Prostate gland (tissue), 2 donors: ENCODE measurements around the gene RAD51B.

Source experiments
- POLR2A ChIP-seq: fragments of 450-650 bp; IDR thresholded peaks from one replicate; pipeline ENCODE4 v1.6.1; 2016; ENCODE audit warnings: antibody characterized with exemption, mild to moderate bottlenecking
- POLR2AphosphoS5 ChIP-seq: sonication (generic); formaldehyde crosslinking; IDR thresholded peaks from one replicate; pipeline ENCODE4 v1.6.1; 2017; ENCODE audit warnings: antibody characterized with exemption
- TF ChIP-seq, protein P1 (sequence below), 4 experiments: fragments of 200-600 bp in 2 of 4; fragments of 450-650 bp in 2 of 4; sonication (generic) in 2 of 4; IDR thresholded peaks; 1 replicate in 3 of 4; 2 replicates in 1 of 4; pipeline ENCODE4 v1.5.1; 2016 to 2019; ENCODE audit warnings: antibody characterized with exemption in 4 of 4, mild to moderate bottlenecking in 2 of 4, moderate library complexity in 2 of 4

DNA sequence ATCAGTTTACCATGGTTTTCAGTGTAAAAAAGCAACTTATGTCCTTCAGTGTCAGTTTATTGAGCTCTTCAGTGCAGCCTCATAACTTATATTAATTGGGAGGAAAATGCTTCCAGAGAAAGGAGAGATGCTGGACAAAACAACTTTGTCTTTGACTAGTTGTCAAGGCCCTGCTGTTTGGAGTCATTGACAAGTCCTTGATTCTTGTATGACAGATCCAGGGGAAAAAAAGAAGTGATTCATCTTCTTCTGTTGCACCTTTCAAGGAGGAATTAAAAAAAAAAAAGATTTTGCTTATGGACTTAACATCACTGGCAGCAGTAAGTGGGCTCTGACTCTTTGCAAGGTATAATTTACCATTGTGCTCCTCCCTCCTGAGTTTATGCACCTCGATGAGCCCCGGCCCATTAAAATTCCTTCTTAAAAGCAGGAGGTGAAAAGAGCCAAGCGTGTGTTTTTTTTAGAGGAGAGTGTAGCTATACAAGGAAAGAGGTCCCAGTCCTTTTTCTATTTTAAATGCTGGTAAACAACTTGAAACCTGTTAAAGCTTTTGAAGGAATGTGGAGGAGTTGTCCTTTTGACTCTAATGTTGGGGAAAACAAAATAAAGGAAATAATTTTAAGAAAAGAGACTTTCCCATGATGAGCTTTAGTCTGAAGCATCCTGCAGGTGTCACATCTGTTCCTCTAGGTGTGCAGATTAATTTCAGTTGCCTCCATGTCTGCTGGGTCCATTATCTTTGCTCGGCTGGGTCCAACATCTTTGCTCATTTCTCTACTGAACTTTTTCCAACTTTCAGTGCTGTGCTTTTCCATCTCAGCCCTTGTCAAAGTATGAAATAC, 431.6 kb downstream of the RAD51B start:
- TF ChIP-seq POLR2AphosphoS5 (peak; percentile 56), POLR2A (no peak)
- TF ChIP-seq, protein P1, sequence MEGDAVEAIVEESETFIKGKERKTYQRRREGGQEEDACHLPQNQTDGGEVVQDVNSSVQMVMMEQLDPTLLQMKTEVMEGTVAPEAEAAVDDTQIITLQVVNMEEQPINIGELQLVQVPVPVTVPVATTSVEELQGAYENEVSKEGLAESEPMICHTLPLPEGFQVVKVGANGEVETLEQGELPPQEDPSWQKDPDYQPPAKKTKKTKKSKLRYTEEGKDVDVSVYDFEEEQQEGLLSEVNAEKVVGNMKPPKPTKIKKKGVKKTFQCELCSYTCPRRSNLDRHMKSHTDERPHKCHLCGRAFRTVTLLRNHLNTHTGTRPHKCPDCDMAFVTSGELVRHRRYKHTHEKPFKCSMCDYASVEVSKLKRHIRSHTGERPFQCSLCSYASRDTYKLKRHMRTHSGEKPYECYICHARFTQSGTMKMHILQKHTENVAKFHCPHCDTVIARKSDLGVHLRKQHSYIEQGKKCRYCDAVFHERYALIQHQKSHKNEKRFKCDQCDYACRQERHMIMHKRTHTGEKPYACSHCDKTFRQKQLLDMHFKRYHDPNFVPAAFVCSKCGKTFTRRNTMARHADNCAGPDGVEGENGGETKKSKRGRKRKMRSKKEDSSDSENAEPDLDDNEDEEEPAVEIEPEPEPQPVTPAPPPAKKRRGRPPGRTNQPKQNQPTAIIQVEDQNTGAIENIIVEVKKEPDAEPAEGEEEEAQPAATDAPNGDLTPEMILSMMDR (IDR thresholded peaks at IDR 0.05) = peak in 1 of 4 experiments; percentile 28
